GM18867 (cell line): ENCODE data around the gene FFAR4.

Experiments
- ATAC-seq: cut with Tn5 transposase; IDR thresholded peaks from one replicate; pipeline ENCODE4 v1.9.1; 2021; ENCODE audit warnings: mild to moderate bottlenecking, moderate library complexity; ENCODE audit not compliant: unreplicated experiment

The FFAR4 gene

GRCh38 chr10:93599335-93599734, 32.9 kb downstream of the FFAR4 start:
- ATAC-seq, result no peak

- no peak for ATAC-seq
These were observed 33.3 kb downstream of the FFAR4 start for GRCh38 chr10:93599778-93600177.

- no peak for ATAC-seq
These were observed 34.1 kb downstream of the FFAR4 start for GRCh38 chr10:93600446-93601145.

GRCh38 chr10:93601146-93601773, 34.8 kb downstream of the FFAR4 start, which contains the start of gene RBP4:
TSS of gene RBP4 (minus strand) at chr10:93601235. CDS start at chr10:93601028, 207 bp downstream.
- no peak for ATAC-seq

GRCh38 chr10:93601774-93602162, 35.3 kb downstream of the FFAR4 start:
- ATAC-seq, result no peak

- no peak for ATAC-seq
These were observed 36.6 kb downstream of the FFAR4 start for GRCh38 chr10:93603023-93603422.

- ATAC-seq, result no peak
These were observed 37.7 kb downstream of the FFAR4 start for GRCh38 chr10:93604146-93604545.

GRCh38 chr10:93608421-93608820, 42.0 kb downstream of the FFAR4 start:
- no peak for ATAC-seq

- no peak for ATAC-seq
These were observed 45.8 kb downstream of the FFAR4 start, which contains the start of gene PDE6C for GRCh38 chr10:93612311-93612710. TSS of gene PDE6C (plus strand) at chr10:93612537. CDS start at chr10:93612726, 189 bp downstream.

GRCh38 chr10:93613126-93613525, 46.7 kb downstream of the FFAR4 start:
- no peak for ATAC-seq

GRCh38 chr10:93614101-93614825, 47.8 kb downstream of the FFAR4 start:
- no peak for ATAC-seq

GRCh38 chr10:93615576-93616235, 49.2 kb downstream of the FFAR4 start:
- ATAC-seq, result no peak

- no peak for ATAC-seq
These were observed 54.5 kb downstream of the FFAR4 start for GRCh38 chr10:93620925-93621324.

GRCh38 chr10:93622942-93623341, 56.5 kb downstream of the FFAR4 start:
- peak; percentile 87 for ATAC-seq

GRCh38 chr10:93628858-93629257, 62.4 kb downstream of the FFAR4 start:
- no peak for ATAC-seq

- ATAC-seq, result no peak
These were observed 63.3 kb downstream of the FFAR4 start for GRCh38 chr10:93629647-93630305.

GRCh38 chr10:93630625-93631557, 64.4 kb downstream of the FFAR4 start:
- ATAC-seq, result no peak
